ENCODE measurements around the gene SLC47A2. TPM values are rescaled to one million over a fixed set of nuclear protein-coding genes. Genes with fewer than 3 reads are reported as not detected.
A peak's percentile ranks its signal among the peaks of the same experiment; 100 is the strongest.

Gene SLC47A2
- total RNA-seq, 3 donors from 2014 or later: 0.28 to 0.65 (median 0.38) TPM

DNA sequence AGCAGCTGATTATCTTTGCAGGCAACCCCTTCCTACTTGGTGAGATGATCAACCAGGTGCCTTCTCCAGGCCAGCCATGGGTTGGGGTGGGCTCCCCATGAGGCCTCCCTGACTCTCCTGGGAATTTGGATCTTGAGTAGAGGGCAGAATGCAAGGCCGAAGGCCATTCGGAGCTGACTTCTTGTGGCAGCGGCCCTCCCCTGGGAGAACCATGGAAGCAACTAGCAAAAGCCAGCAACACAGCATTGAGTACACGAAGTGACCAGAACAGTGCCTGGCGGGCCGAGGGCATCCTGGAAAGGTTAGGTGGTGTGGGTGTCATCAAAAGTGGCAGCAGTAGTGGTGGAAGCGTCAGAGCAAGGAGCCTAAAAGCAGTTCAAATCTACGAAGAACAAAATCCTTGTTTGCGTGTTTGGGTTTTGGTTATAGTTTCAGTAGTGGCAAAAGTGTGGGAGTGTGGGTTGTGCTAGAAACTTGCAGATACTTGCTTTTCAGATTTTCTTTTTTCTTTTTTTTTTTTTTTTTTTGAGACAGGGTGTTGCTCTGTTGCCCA is 33.7 kb upstream of the SLC47A2 start:
- ATAC-seq (no peak), DNase-seq (no peak)
- TF ChIP-seq, protein P1, sequence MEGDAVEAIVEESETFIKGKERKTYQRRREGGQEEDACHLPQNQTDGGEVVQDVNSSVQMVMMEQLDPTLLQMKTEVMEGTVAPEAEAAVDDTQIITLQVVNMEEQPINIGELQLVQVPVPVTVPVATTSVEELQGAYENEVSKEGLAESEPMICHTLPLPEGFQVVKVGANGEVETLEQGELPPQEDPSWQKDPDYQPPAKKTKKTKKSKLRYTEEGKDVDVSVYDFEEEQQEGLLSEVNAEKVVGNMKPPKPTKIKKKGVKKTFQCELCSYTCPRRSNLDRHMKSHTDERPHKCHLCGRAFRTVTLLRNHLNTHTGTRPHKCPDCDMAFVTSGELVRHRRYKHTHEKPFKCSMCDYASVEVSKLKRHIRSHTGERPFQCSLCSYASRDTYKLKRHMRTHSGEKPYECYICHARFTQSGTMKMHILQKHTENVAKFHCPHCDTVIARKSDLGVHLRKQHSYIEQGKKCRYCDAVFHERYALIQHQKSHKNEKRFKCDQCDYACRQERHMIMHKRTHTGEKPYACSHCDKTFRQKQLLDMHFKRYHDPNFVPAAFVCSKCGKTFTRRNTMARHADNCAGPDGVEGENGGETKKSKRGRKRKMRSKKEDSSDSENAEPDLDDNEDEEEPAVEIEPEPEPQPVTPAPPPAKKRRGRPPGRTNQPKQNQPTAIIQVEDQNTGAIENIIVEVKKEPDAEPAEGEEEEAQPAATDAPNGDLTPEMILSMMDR (IDR thresholded peaks at IDR 0.05): no peak
- no peak overlapping the region for H3K4me3 ChIP-seq
- no peaks in the 10 kb centered on the region for H3K36me3 ChIP-seq (ENCODE audit: low read depth)
- H3K4me1 ChIP-seq (ENCODE audit: low read depth): peaks cover 23% of the 10 kb centered on the region
- no peaks in the 10 kb centered on the region for H3K9me3 ChIP-seq
- intact Hi-C loops (cut with DNase I, micrococcal nuclease): no loop called here

DNA sequence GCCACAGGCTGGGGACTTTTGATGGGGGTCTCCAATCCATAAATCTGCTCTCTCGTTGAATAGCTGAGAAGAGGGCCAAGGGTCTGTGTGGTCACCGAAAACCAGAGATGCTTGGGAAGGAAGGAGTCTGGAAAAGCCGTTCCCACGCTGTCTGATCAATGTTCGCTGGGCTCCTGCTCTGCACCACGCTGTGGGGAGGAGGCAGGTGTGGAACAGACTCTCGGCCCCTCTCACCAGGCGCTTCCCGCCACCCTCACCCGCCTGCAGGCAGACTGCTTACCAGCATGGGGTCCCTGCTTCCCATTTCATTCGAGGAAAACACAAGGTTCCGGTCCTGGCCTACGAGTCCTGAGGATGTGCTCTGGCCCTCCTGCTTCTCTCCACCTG is 32.4 kb upstream of the SLC47A2 start:
- ATAC-seq: no peak
- intact Hi-C loops (cut with DNase I, micrococcal nuclease): no loop called here
- no peak for DNase-seq

DNA sequence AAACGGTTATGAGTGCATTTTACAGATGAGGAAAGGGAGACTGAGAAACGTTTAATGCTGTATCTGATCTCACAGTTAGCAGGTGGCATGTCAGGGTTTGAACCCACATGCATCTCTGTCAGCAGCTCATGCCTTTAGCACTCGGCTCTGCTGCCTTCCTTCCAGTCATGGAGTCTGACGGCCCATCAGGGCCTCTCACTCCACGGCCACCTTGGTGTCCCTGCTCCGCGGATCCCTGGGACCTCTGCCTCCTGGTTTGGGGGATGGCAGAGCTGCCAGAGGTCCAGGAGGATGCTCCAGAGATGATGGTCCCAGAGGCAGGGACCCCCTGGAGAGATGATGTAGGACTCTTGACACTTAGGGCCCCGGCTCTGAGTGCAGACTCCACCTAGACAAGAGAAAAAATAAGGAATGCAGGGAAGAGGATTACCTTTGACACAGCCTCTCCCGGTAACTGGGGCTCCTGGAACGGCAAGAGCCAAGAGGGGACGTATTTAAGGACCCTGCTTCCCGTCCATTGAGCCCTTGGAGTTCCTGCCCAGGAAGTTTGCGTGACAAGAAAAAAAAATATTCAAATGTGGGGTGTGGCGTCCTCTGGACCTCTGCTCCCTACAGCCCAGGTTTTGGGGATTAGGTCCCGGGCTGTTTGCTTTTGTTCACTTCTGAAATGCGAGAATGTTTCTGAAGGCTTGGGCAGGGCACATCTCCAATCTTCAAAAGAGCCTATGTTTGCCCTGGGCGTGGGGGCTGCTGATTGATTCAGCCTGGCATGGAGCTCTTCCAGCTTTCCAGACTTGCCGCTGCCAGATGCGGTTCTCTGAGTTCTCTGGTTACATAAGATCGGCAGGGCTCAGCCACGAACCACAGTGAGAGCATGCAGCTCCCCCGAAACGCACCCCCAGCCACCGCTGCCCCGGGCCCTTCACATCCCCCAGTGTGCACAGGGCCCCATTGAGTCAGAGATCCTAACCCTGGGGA is 31.7 kb upstream of the SLC47A2 start, which contains the start of gene ALDH3A1:
TSS of gene ALDH3A1 (minus strand) at position 470 of the 978 bp plus-strand sequence. CDS start 3,169 bp downstream, outside the sequence.
- Histone ChIP-seq H3K4me1 (ENCODE audit: low read depth) (peaks cover 24% of the 10 kb centered on the region), H3K9me3 (no peaks in the 10 kb centered on the region), H3K36me3 (ENCODE audit: low read depth) (no peaks in the 10 kb centered on the region), H3K4me3 (no peak within 1 kb of the TSS)
- intact Hi-C loops (cut with DNase I, micrococcal nuclease): no loop called here
- TF ChIP-seq, protein P1 (IDR thresholded peaks at IDR 0.05): no peak
- ATAC-seq (peak; percentile 16), DNase-seq (peak in 1 of 3 donors; percentile 60)

More for the DNA sequence above, 32.4 kb upstream of the SLC47A2 start:
- Histone ChIP-seq H3K4me1 (ENCODE audit: low read depth) (peaks cover 26% of the 10 kb centered on the region), H3K4me3 (no peak overlapping the region), H3K9me3 (no peaks in the 10 kb centered on the region), H3K36me3 (ENCODE audit: low read depth) (no peaks in the 10 kb centered on the region)
- TF ChIP-seq, protein P1 (IDR thresholded peaks at IDR 0.05): no peak

DNA sequence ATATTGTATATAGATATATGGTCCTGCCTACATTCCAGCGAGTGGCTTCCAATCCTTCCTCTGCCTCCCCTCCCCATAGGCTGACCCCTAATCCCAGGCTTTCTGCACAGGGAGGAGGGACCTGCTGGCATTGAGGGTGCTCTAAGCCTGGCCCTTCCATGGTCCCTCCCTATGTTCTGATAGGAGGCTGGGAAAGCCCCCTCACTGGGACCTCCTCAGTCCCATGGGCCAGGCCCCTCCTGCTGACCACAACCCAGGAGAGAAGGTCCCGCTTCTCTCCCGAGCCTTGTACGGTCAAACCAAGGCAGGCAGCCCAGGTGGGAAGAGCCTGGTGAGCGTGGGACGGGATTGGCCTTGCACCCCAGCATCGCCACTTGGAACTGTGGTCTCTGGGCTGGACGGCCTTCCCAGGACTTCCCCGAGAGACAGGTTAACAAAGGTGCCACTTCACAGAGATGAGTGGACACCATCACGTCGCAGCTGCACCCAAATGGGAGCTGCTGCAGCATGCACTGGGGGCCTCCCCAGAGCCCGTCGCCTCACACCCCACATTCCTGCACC is 30.9 kb upstream of the SLC47A2 start:
- H3K9me3 ChIP-seq: no peaks in the 10 kb centered on the region
- TF ChIP-seq, protein P1 (IDR thresholded peaks at IDR 0.05): no peak
- ATAC-seq (no peak), DNase-seq (no peak)
- H3K4me3 ChIP-seq: no peak overlapping the region
- peaks cover 20% of the 10 kb centered on the region for H3K4me1 ChIP-seq (ENCODE audit: low read depth)
- intact Hi-C loops (cut with DNase I, micrococcal nuclease): no loop called here
- H3K36me3 ChIP-seq (ENCODE audit: low read depth): no peaks in the 10 kb centered on the region

DNA sequence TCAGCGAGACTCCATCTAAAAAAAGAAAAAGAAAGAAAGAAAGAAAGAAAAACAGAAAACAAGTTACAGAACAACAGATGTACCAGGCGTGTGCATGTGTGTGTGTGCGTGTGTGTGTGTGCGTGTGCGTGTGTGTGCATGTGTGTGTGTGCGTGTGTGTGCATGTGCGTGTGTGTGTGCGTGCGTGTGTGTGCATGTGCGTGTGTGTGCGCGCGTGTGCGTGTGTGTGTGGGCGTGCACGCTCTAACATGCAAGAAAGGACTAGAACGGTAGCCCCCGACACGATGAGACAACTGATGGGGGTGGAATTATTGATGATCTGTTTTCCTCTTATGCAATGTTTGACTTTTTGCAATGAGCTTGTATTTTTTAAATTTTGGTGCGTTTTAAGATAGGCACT is 30.1 kb upstream of the SLC47A2 start:
- TF ChIP-seq, protein P1 (IDR thresholded peaks at IDR 0.05): no peak
- intact Hi-C loops (cut with DNase I, micrococcal nuclease): no loop called here
- Histone ChIP-seq H3K4me3 (no peak overlapping the region), H3K4me1 (ENCODE audit: low read depth) (peaks cover 20% of the 10 kb centered on the region), H3K9me3 (no peaks in the 10 kb centered on the region), H3K36me3 (ENCODE audit: low read depth) (no peaks in the 10 kb centered on the region)
- ATAC-seq (no peak), DNase-seq (no peak)

Data from mucosa of descending colon (tissue), 3 donors.